ENCODE measurements around the gene BCL3.
A peak's percentile ranks its signal among the peaks of the same experiment; 100 is the strongest.

The BCL3 gene

GRCh38 chr19:44737238-44738071 lies 11.1 kb upstream of the BCL3 start:
- DNase-seq: no peak
- in situ Hi-C loops (cut with HindIII; ENCODE audit: low pct_ligation_motif_present, low pct_unique_long_range_greater_than_20kb, low sequenced_read_pairs): no loop called here

- no peak for DNase-seq
- in situ Hi-C loops (cut with HindIII; ENCODE audit: low pct_ligation_motif_present, low pct_unique_long_range_greater_than_20kb, low sequenced_read_pairs): no loop called here
These were observed 10.4 kb upstream of the BCL3 start for GRCh38 chr19:44738136-44738535.

- DNase-seq: no peak
- in situ Hi-C loops (cut with HindIII; ENCODE audit: low pct_ligation_motif_present, low pct_unique_long_range_greater_than_20kb, low sequenced_read_pairs): no loop called here
These were observed 9.6 kb upstream of the BCL3 start for GRCh38 chr19:44738603-44739558.

- DNase-seq: no peak
- in situ Hi-C loops (cut with HindIII; ENCODE audit: low pct_ligation_motif_present, low pct_unique_long_range_greater_than_20kb, low sequenced_read_pairs): no loop called here
These were observed 8.1 kb upstream of the BCL3 start for GRCh38 chr19:44740351-44740824.

GRCh38 chr19:44741258-44741731 lies 7.2 kb upstream of the BCL3 start:
- DNase-seq: no peak
- in situ Hi-C loops (cut with HindIII; ENCODE audit: low pct_ligation_motif_present, low pct_unique_long_range_greater_than_20kb, low sequenced_read_pairs): no loop called here

GRCh38 chr19:44741841-44742329 lies 6.6 kb upstream of the BCL3 start:
- DNase-seq: peak; percentile 99
- in situ Hi-C loops (cut with HindIII; ENCODE audit: low pct_ligation_motif_present, low pct_unique_long_range_greater_than_20kb, low sequenced_read_pairs): no loop called here

GRCh38 chr19:44742330-44743061 lies 6.0 kb upstream of the BCL3 start:
- in situ Hi-C loops (cut with HindIII; ENCODE audit: low pct_ligation_motif_present, low pct_unique_long_range_greater_than_20kb, low sequenced_read_pairs): no loop called here
- peak; percentile 64 for DNase-seq

GRCh38 chr19:44744871-44745332 lies 3.6 kb upstream of the BCL3 start:
- DNase-seq: no peak
- in situ Hi-C loops (cut with HindIII; ENCODE audit: low pct_ligation_motif_present, low pct_unique_long_range_greater_than_20kb, low sequenced_read_pairs): no loop called here

- peak; percentile 65 for DNase-seq
- in situ Hi-C loops (cut with HindIII; ENCODE audit: low pct_ligation_motif_present, low pct_unique_long_range_greater_than_20kb, low sequenced_read_pairs): no loop called here
These were observed 3.1 kb upstream of the BCL3 start for GRCh38 chr19:44745341-44745831.

GRCh38 chr19:44745887-44746600 lies 2.5 kb upstream of the BCL3 start:
- in situ Hi-C loops (cut with HindIII; ENCODE audit: low pct_ligation_motif_present, low pct_unique_long_range_greater_than_20kb, low sequenced_read_pairs): no loop called here
- no peak for DNase-seq

GRCh38 chr19:44746616-44746945 lies 1.9 kb upstream of the BCL3 start:
- DNase-seq: no peak
- in situ Hi-C loops (cut with HindIII; ENCODE audit: low pct_ligation_motif_present, low pct_unique_long_range_greater_than_20kb, low sequenced_read_pairs): no loop called here

- in situ Hi-C loops (cut with HindIII; ENCODE audit: low pct_ligation_motif_present, low pct_unique_long_range_greater_than_20kb, low sequenced_read_pairs): no loop called here
- peak; percentile 91 for DNase-seq
These were observed 1.4 kb upstream of the BCL3 start for GRCh38 chr19:44746946-44747738.

- in situ Hi-C loops (cut with HindIII; ENCODE audit: low pct_ligation_motif_present, low pct_unique_long_range_greater_than_20kb, low sequenced_read_pairs): no loop called here
- DNase-seq: peak; percentile 65
These were observed 626 bp upstream of the BCL3 start for GRCh38 chr19:44747739-44748425.

GRCh38 chr19:44749292-44749691 lies 784 bp downstream of the BCL3 start:
- no peak for DNase-seq
- in situ Hi-C loops (cut with HindIII; ENCODE audit: low pct_ligation_motif_present, low pct_unique_long_range_greater_than_20kb, low sequenced_read_pairs): no loop called here

GRCh38 chr19:44749994-44750393 lies 1.5 kb downstream of the BCL3 start:
- in situ Hi-C loops (cut with HindIII; ENCODE audit: low pct_ligation_motif_present, low pct_unique_long_range_greater_than_20kb, low sequenced_read_pairs): no loop called here
- DNase-seq: no peak

GRCh38 chr19:44752123-44752815 lies 3.8 kb downstream of the BCL3 start:
- DNase-seq: no peak
- in situ Hi-C loops (cut with HindIII; ENCODE audit: low pct_ligation_motif_present, low pct_unique_long_range_greater_than_20kb, low sequenced_read_pairs): no loop called here
